ENCODE data around the gene HSPA4.
A peak's percentile ranks its signal among the peaks of the same experiment; 100 is the strongest.
"Not testable (repeated sequence)": the region's sequence is repeated elsewhere in the genome, so short reads cannot be mapped to it uniquely, and the experiment has no call there.

HSPA4 gene

GRCh38 chr5:133041157-133041784 is 10.5 kb upstream of the HSPA4 start:
- TF ChIP-seq CTCF (IDR thresholded peaks at IDR 0.05; ENCODE audit: insufficient read depth, low read length, missing control alignments): no peak
- no peak for DNase-seq (ENCODE audit: low read depth, low spot score)
- H3K4me3 ChIP-seq (ENCODE audit: low read depth, low read length): no peak overlapping the region
- CTCF ChIA-PET: interaction anchor here (0.6 kb wide), 1 partner anchor 14 kb away, joined by 3 read pairs; no protein-coding TSS in a partner anchor
- POLR2A ChIA-PET: no interaction called here

DNA sequence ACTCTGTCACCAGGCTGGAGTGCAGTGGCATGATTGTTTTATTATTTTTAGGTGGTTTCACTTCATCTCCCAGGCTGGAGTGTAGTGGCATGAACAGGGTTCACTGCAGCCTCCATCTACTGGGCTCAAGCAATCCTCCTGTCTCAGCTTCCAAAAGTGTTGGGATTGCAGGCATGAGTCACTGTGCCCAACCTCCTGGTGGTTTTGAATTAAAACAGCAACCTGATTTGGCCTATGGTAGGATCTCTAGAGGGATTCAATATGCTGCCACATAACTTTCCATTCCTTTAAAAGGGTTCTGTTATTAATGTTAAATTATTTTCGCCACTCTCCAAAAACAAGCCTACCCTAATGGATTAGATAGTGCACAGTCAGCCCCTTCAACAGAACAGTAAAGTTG is 9.9 kb upstream of the HSPA4 start:
- no peak overlapping the region for H3K4me3 ChIP-seq (ENCODE audit: low read depth, low read length)
- TF ChIP-seq CTCF (IDR thresholded peaks at IDR 0.05; ENCODE audit: insufficient read depth, low read length, missing control alignments): no peak
- ChIA-PET CTCF (interaction anchor here (0.6 kb wide), 1 partner anchor 15 kb away, joined by 3 read pairs; no protein-coding TSS in a partner anchor), POLR2A (no interaction called here)
- DNase-seq (ENCODE audit: low read depth, low spot score): no peak

- H3K4me3 ChIP-seq (ENCODE audit: low read depth, low read length); CTCF ChIA-PET; POLR2A ChIA-PET; DNase-seq (ENCODE audit: low read depth, low spot score): not testable (repeated sequence)
Observed at GRCh38 chr5:133046560-133046959, 5.3 kb upstream of the HSPA4 start.

GRCh38 chr5:133047404-133047803 is 4.4 kb upstream of the HSPA4 start:
- ChIA-PET POLR2A (no interaction called here), CTCF (no interaction called here)
- TF ChIP-seq CTCF (IDR thresholded peaks at IDR 0.05; ENCODE audit: insufficient read depth, low read length, missing control alignments): no peak
- no peak overlapping the region for H3K4me3 ChIP-seq (ENCODE audit: low read depth, low read length)
- DNase-seq (ENCODE audit: low read depth, low spot score): no peak

- ChIA-PET CTCF (no interaction called here), POLR2A (no interaction called here)
- DNase-seq (ENCODE audit: low read depth, low spot score): peak; percentile 52
- no peak overlapping the region for H3K4me3 ChIP-seq (ENCODE audit: low read depth, low read length)
- no peak for TF ChIP-seq CTCF (IDR thresholded peaks at IDR 0.05; ENCODE audit: insufficient read depth, low read length, missing control alignments)
Observed at GRCh38 chr5:133048993-133049725, 2.7 kb upstream of the HSPA4 start.

DNA sequence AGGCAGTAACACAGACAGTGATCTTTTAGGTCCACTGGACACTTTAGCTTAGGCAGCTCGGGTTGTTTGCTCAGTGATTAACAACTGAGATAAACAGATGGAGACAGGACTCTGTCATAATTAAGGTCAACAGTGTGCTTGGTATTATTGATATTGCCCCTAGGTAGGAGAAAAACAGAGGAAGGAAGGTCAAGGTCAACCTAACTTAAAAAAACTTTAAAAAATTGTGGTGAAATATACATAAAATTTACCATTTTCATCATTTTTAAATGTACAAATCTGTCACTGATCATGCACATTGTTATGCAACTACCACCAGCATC is 2.1 kb upstream of the HSPA4 start:
- DNase-seq (ENCODE audit: low read depth, low spot score): no peak
- POLR2A ChIA-PET: no interaction called here
- TF ChIP-seq CTCF (IDR thresholded peaks at IDR 0.05; ENCODE audit: insufficient read depth, low read length, missing control alignments): no peak
- CTCF ChIA-PET: no interaction called here
- H3K4me3 ChIP-seq (ENCODE audit: low read depth, low read length): no peak overlapping the region

GRCh38 chr5:133050521-133050920 is 1.3 kb upstream of the HSPA4 start:
- H3K4me3 ChIP-seq (ENCODE audit: low read depth, low read length): peak overlapping the region; percentile 97
- no peak for TF ChIP-seq CTCF (IDR thresholded peaks at IDR 0.05; ENCODE audit: insufficient read depth, low read length, missing control alignments)
- ChIA-PET POLR2A (interaction anchor here (0.7 kb wide), 1 partner anchor 87 kb away, joined by 4 read pairs; the partner anchor contains the start of gene AFF4), CTCF (no interaction called here)
- DNase-seq (ENCODE audit: low read depth, low spot score): no peak
